Caco-2 (cell line): ENCODE results near the gene PRODH. TPM values are rescaled to one million over a fixed set of nuclear protein-coding genes. Genes with fewer than 3 reads are reported as not detected.
A peak's percentile ranks its signal among the peaks of the same experiment; 100 is the strongest.
"Not testable (repeated sequence)": the region's sequence is repeated elsewhere in the genome, so short reads cannot be mapped to it uniquely, and the experiment has no call there.

Source experiments
- BruUV-seq: library from RNA; stranded (reverse); fragments of 400-500 nt; replicated peaks from 2 replicates; lab custom pipeline; 2021; lab: Mats Ljungman, UMichigan
- CTCF ChIA-PET: fragments of 300-600 bp; sonication (Branson Sonifier 250); formaldehyde crosslinking; loops from one replicate; lab custom pipeline; 2022; ENCODE audit warnings: antibody characterized with exemption; lab: Charles Lee
- POLR2A ChIA-PET: fragments of 300-600 bp; sonication (Branson Sonifier 250); formaldehyde crosslinking; loops from one replicate; lab custom pipeline; 2022; ENCODE audit warnings: antibody characterized with exemption; lab: Charles Lee
- DNase-seq, 2 experiments: peaks; one replicate each; pipeline versions ENCODE4 v3.0.0 to v3.0.0-alpha.2; 2020 to 2022
- H3K27me3 ChIP-seq: replicated peaks from 2 replicates; pipeline ENCODE4 v1.6.0; 2011; ENCODE audit warnings: low read length; ENCODE audit not compliant: control insufficient read depth, insufficient read depth
- H3K36me3 ChIP-seq: 2 replicates; pipeline ENCODE4 v1.5.1; 2011; ENCODE audit warnings: low read length; ENCODE audit not compliant: control insufficient read depth, insufficient read depth
- H3K4me1 ChIP-seq: fragments of 250-450 bp; sonication (Bioruptor Pico); 2 replicates; pipeline ENCODE4 v1.5.1; 2020; ENCODE audit warnings: mild to moderate bottlenecking
- H3K4me3 ChIP-seq: 2 replicates; pipeline ENCODE4 v1.5.1; 2011; ENCODE audit warnings: low read depth, mild to moderate bottlenecking, control low read depth, low read length
- H3K9me3 ChIP-seq: fragments of 250-450 bp; sonication (Bioruptor Pico); 2 replicates; pipeline ENCODE4 v1.5.1; 2020; ENCODE audit warnings: mild to moderate bottlenecking, moderate library complexity
- H3K27ac Mint-ChIP-seq: one replicate; pipeline ENCODE4 v1.8.0; 2022; ENCODE audit warnings: mixed read lengths; ENCODE audit not compliant: unreplicated experiment
- H3K27me3 Mint-ChIP-seq: one replicate; pipeline ENCODE4 v1.8.0; 2022; ENCODE audit warnings: mixed read lengths; ENCODE audit not compliant: insufficient read depth, unreplicated experiment
- H3K36me3 Mint-ChIP-seq: one replicate; pipeline ENCODE4 v1.8.0; 2022; ENCODE audit warnings: mild to moderate bottlenecking, mixed read lengths; ENCODE audit not compliant: insufficient read depth, unreplicated experiment
- H3K4me1 Mint-ChIP-seq: one replicate; pipeline ENCODE4 v1.8.0; 2022; ENCODE audit warnings: low read depth, mixed read lengths; ENCODE audit not compliant: unreplicated experiment
- H3K4me3 Mint-ChIP-seq: one replicate; pipeline ENCODE4 v1.8.0; 2022; ENCODE audit warnings: mild to moderate bottlenecking, moderate library complexity, mixed read lengths; ENCODE audit not compliant: unreplicated experiment
- H3K9me3 Mint-ChIP-seq: one replicate; pipeline ENCODE4 v1.8.0; 2022; ENCODE audit warnings: mixed read lengths; ENCODE audit not compliant: unreplicated experiment
- intact Hi-C: fragments of 100-400 bp; cut with micrococcal nuclease; formaldehyde crosslinking; loops from one replicate; pipeline ENCODE4 v1.10.0; 2022; ENCODE audit not compliant: unreplicated experiment
- total RNA-seq: library from RNA; stranded (reverse); gene quantifications from 2 replicates; pipeline ENCODE4 v1.2.3, GENCODE V29; 2022

The PRODH gene
- total RNA-seq, 1 experiment from 2014 or later, result 47.9 TPM

- H3K27ac Mint-ChIP-seq, H3K4me1 Mint-ChIP-seq, intact Hi-C loops, H3K9me3 Mint-ChIP-seq, POLR2A ChIA-PET, H3K4me3 ChIP-seq, H3K27me3 ChIP-seq, H3K4me3 Mint-ChIP-seq, DNase-seq, H3K27me3 Mint-ChIP-seq, H3K9me3 ChIP-seq, H3K4me1 ChIP-seq, H3K36me3 ChIP-seq, BruUV-seq, H3K36me3 Mint-ChIP-seq: not testable (repeated sequence)
- CTCF ChIA-PET, result interaction anchor here (0.6 kb wide), 1 partner anchor 124 kb away, joined by 6 read pairs; no protein-coding TSS in a partner anchor
These were observed 25.7 kb upstream of the PRODH start for GRCh38 chr22:18961632-18962307.

- H3K9me3 ChIP-seq, H3K36me3 ChIP-seq, H3K4me1 ChIP-seq, H3K9me3 Mint-ChIP-seq, intact Hi-C loops, H3K27me3 ChIP-seq, H3K4me3 ChIP-seq, H3K4me1 Mint-ChIP-seq, H3K4me3 Mint-ChIP-seq, H3K27me3 Mint-ChIP-seq, CTCF ChIA-PET, POLR2A ChIA-PET, H3K27ac Mint-ChIP-seq, BruUV-seq, H3K36me3 Mint-ChIP-seq, DNase-seq: not testable (repeated sequence)
These were observed 25.1 kb upstream of the PRODH start for GRCh38 chr22:18961201-18961600.

GRCh38 chr22:18960166-18960820 is 24.2 kb upstream of the PRODH start:
- POLR2A ChIA-PET, H3K4me1 Mint-ChIP-seq, H3K9me3 Mint-ChIP-seq, H3K27ac Mint-ChIP-seq, BruUV-seq, H3K36me3 ChIP-seq, H3K4me3 Mint-ChIP-seq, DNase-seq, H3K36me3 Mint-ChIP-seq, H3K4me3 ChIP-seq, CTCF ChIA-PET, H3K9me3 ChIP-seq, H3K4me1 ChIP-seq, H3K27me3 ChIP-seq, H3K27me3 Mint-ChIP-seq, intact Hi-C loops: not testable (repeated sequence)

GRCh38 chr22:18959741-18960140 is 23.6 kb upstream of the PRODH start:
- H3K36me3 ChIP-seq, H3K27me3 Mint-ChIP-seq, H3K4me1 ChIP-seq, H3K36me3 Mint-ChIP-seq, intact Hi-C loops, H3K27me3 ChIP-seq, CTCF ChIA-PET, POLR2A ChIA-PET, H3K4me3 ChIP-seq, H3K9me3 Mint-ChIP-seq, H3K27ac Mint-ChIP-seq, H3K4me1 Mint-ChIP-seq, BruUV-seq, H3K9me3 ChIP-seq, H3K4me3 Mint-ChIP-seq: not testable (repeated sequence)
- peak in 1 of 2 experiments; percentile 25 for DNase-seq

GRCh38 chr22:18959266-18959665 is 23.2 kb upstream of the PRODH start:
- H3K9me3 Mint-ChIP-seq, H3K36me3 ChIP-seq, H3K4me1 Mint-ChIP-seq, BruUV-seq, H3K4me1 ChIP-seq, H3K27ac Mint-ChIP-seq, CTCF ChIA-PET, H3K27me3 Mint-ChIP-seq, H3K4me3 Mint-ChIP-seq, H3K4me3 ChIP-seq, DNase-seq, H3K36me3 Mint-ChIP-seq, POLR2A ChIA-PET, intact Hi-C loops, H3K9me3 ChIP-seq, H3K27me3 ChIP-seq: not testable (repeated sequence)

GRCh38 chr22:18958738-18959137 is 22.6 kb upstream of the PRODH start:
- intact Hi-C loops, H3K27me3 ChIP-seq, H3K36me3 Mint-ChIP-seq, H3K9me3 ChIP-seq, H3K4me1 Mint-ChIP-seq, H3K27me3 Mint-ChIP-seq, CTCF ChIA-PET, H3K4me3 ChIP-seq, H3K4me3 Mint-ChIP-seq, H3K36me3 ChIP-seq, POLR2A ChIA-PET, H3K27ac Mint-ChIP-seq, H3K9me3 Mint-ChIP-seq, BruUV-seq, H3K4me1 ChIP-seq: not testable (repeated sequence)
- peak in 1 of 2 experiments; percentile 26 for DNase-seq

- DNase-seq, H3K27me3 ChIP-seq, CTCF ChIA-PET, H3K27ac Mint-ChIP-seq, intact Hi-C loops, H3K27me3 Mint-ChIP-seq, H3K4me3 ChIP-seq, POLR2A ChIA-PET, H3K9me3 ChIP-seq, H3K36me3 ChIP-seq, H3K9me3 Mint-ChIP-seq, BruUV-seq, H3K4me1 ChIP-seq, H3K36me3 Mint-ChIP-seq, H3K4me1 Mint-ChIP-seq, H3K4me3 Mint-ChIP-seq: not testable (repeated sequence)
These were observed 22.2 kb upstream of the PRODH start for GRCh38 chr22:18958321-18958705.
